CD14-positive monocyte (primary cell): ENCODE results near the gene GPR45. TPM values are rescaled to one million over a fixed set of nuclear protein-coding genes. Genes with fewer than 3 reads are reported as not detected.

Experiments
- DNase-seq, 3 donors: peaks; one replicate each; pipeline ENCODE4 v3.0.0-alpha.2; 2011 to 2022
- H2AFZ ChIP-seq: 2 replicates; pipeline ENCODE4 v1.6.0; 2012; ENCODE audit warnings: mild to moderate bottlenecking, low read depth, low read length, inconsistent platforms; ENCODE audit not compliant: insufficient read depth, poor library complexity, severe bottlenecking
- H3K27ac ChIP-seq, 2 donors: 1 replicate in 1 of 2; 2 replicates in 1 of 2; pipeline ENCODE4 v1.5.1; 2012 to 2013; ENCODE audit warnings: low read length in 2 of 2, control low read depth in 1 of 2, inconsistent platforms in 1 of 2, low read depth in 1 of 2, mild to moderate bottlenecking in 1 of 2
- H3K27me3 ChIP-seq, 2 donors: one replicate each; pipeline versions ENCODE4 v1.6.0 to v1.6.1; 2011 to 2013; ENCODE audit warnings: low read length in 2 of 2; ENCODE audit not compliant: control insufficient read depth in 2 of 2, insufficient read depth in 2 of 2
- H3K36me3 ChIP-seq, 2 donors: replicated peaks in 1 of 2; 1 replicate in 1 of 2; 2 replicates in 1 of 2; pipeline versions ENCODE4 v1.5.1 to v1.6.1; 2012 to 2013; ENCODE audit warnings: low read length in 2 of 2, control low read depth in 1 of 2, inconsistent platforms in 1 of 2, mild to moderate bottlenecking in 1 of 2; ENCODE audit not compliant: insufficient read depth in 2 of 2, control insufficient read depth in 1 of 2
- H3K4me1 ChIP-seq, 2 donors: 1 replicate in 1 of 2; 2 replicates in 1 of 2; pipeline versions ENCODE4 v1.5.1 to v1.6.1; 2012 to 2013; ENCODE audit warnings: low read length in 2 of 2, control low read depth in 1 of 2, inconsistent platforms in 1 of 2, mild to moderate bottlenecking in 1 of 2, moderate library complexity in 1 of 2; ENCODE audit not compliant: insufficient read depth in 2 of 2, control insufficient read depth in 1 of 2
- H3K4me2 ChIP-seq: replicated peaks from 2 replicates; pipeline ENCODE3; 2012; ENCODE audit warnings: low read length, moderate library complexity, mild to moderate bottlenecking; ENCODE audit not compliant: poor library complexity, severe bottlenecking; ENCODE audit errors: extremely low read depth
- H3K4me3 ChIP-seq, 3 experiments: fragments of 200-600 bp in 1 of 3; sonication (generic) in 1 of 3; replicated peaks in 1 of 3; 1 replicate in 2 of 3; 2 replicates in 1 of 3; pipeline ENCODE4 v1.5.1; 2011 to 2013; ENCODE audit warnings: low read length in 3 of 3, mild to moderate bottlenecking in 3 of 3, control low read depth in 2 of 3, low read depth in 2 of 3, inconsistent platforms in 1 of 3, moderate library complexity in 1 of 3
- H3K79me2 ChIP-seq: 2 replicates; pipeline ENCODE4 v1.6.0; 2012; ENCODE audit warnings: mild to moderate bottlenecking, control low read depth, inconsistent platforms, low read length, moderate library complexity; ENCODE audit not compliant: insufficient read depth
- H3K9ac ChIP-seq: 2 replicates; pipeline ENCODE4 v1.6.0; 2017; ENCODE audit warnings: low read length, mild to moderate bottlenecking; ENCODE audit not compliant: insufficient read depth, poor library complexity, severe bottlenecking
- H3K9me3 ChIP-seq, 2 donors: replicated peaks in 1 of 2; 1 replicate in 1 of 2; 2 replicates in 1 of 2; pipeline versions ENCODE4 v1.5.1 to v1.6.1; 2012 to 2013; ENCODE audit warnings: low read length in 2 of 2, control low read depth in 1 of 2; ENCODE audit not compliant: control insufficient read depth in 1 of 2, insufficient read depth in 1 of 2
- H4K20me1 ChIP-seq: 2 replicates; pipeline ENCODE4 v1.6.0; 2012; ENCODE audit warnings: mild to moderate bottlenecking, low read length, control low read depth, moderate library complexity; ENCODE audit not compliant: insufficient read depth
- H3K27ac Mint-ChIP-seq, 7 donors: one replicate each; pipeline ENCODE4 v1.8.0; 2020; ENCODE audit warnings: mild to moderate bottlenecking in 7 of 7, mixed read lengths in 7 of 7, moderate library complexity in 6 of 7, inconsistent platforms in 2 of 7
- H3K27me3 Mint-ChIP-seq, 3 donors: one replicate each; pipeline ENCODE4 v1.8.0; 2021 to 2022; ENCODE audit warnings: low read depth in 3 of 3, mild to moderate bottlenecking in 3 of 3, mixed read lengths in 3 of 3, moderate library complexity in 3 of 3, inconsistent platforms in 1 of 3
- H3K36me3 Mint-ChIP-seq, 2 donors: one replicate each; pipeline ENCODE4 v1.8.0; 2020; ENCODE audit warnings: mixed read lengths in 2 of 2, inconsistent platforms in 1 of 2, mild to moderate bottlenecking in 1 of 2
- H3K4me1 Mint-ChIP-seq: one replicate; pipeline ENCODE4 v1.8.0; 2020; ENCODE audit warnings: mild to moderate bottlenecking, mixed read lengths
- H3K4me3 Mint-ChIP-seq, 2 donors: one replicate each; pipeline ENCODE4 v1.8.0; 2020; ENCODE audit warnings: mild to moderate bottlenecking in 2 of 2, mixed read lengths in 2 of 2, moderate library complexity in 1 of 2
- H3K9me3 Mint-ChIP-seq, 7 donors: one replicate each; pipeline ENCODE4 v1.8.0; 2020 to 2022; ENCODE audit warnings: mixed read lengths in 7 of 7, mild to moderate bottlenecking in 6 of 7, moderate library complexity in 6 of 7, inconsistent platforms in 2 of 7
- CTCF ChIP-seq: fragments of 200-600 bp; IDR thresholded peaks from one replicate; pipeline ENCODE4 v1.8.0; 2022; ENCODE audit warnings: antibody characterized with exemption, mild to moderate bottlenecking
- WGBS: methylation state at CpG from one replicate; pipeline ENCODE4 v1.1.5; 2013; ENCODE audit warnings: missing lambda C conversion rate; ENCODE audit not compliant: insufficient coverage; 5-methylcytosine and 5-hydroxymethylcytosine counted together
- intact Hi-C, 2 donors: fragments of 100-400 bp; cut with micrococcal nuclease; formaldehyde crosslinking; loops; one replicate each; pipeline versions ENCODE4 v1.15.0 to v1.15.1; 2023
- polyA plus RNA-seq, 3 donors: library from polyadenylated mRNA; depleted of rRNA in 1 of 3; unstranded in 2 of 3; stranded (reverse) in 1 of 3; fragments of 300-500 nt in 2 of 3; fragments of >200 nt in 1 of 3; fragmentation: Illumina TruSeq in 2 of 3; gene quantifications; 1 replicate in 2 of 3; 2 replicates in 1 of 3; pipeline ENCODE4 v1.2.3, GENCODE V29; 2012 to 2021

The GPR45 gene
- polyA plus RNA-seq, 3 donors: not detected

GRCh38 chr2:105238664-105239240 lies 2.8 kb upstream of the GPR45 start:
- whole genome bisulfite sequencing: 90% methylated on average over 11 of the region's 14 CpGs
- H3K4me2 ChIP-seq: no peak overlapping the region
- H3K9ac ChIP-seq: no peak overlapping the region
- TF ChIP-seq CTCF: no peak
- H3K27me3 ChIP-seq: peaks cover 0 to 4% of the 10 kb centered on the region in 2 donors
- H3K27ac Mint-ChIP-seq: peak overlapping the region in 1 of 7 donors; percentile 54
- H3K27me3 Mint-ChIP-seq: peaks cover 8 to 21% (median 18%) of the 10 kb centered on the region in 3 donors
- no peaks in the 10 kb centered on the region for H4K20me1 ChIP-seq
- no peak overlapping the region for H3K27ac ChIP-seq
- intact Hi-C loops: loop anchor here in 1 of 2 donors (5.0 kb wide), 1 partner anchor 126 kb away; no protein-coding TSS in a partner anchor
- peak overlapping the region in 1 of 2 donors; percentile 30 for H3K4me3 Mint-ChIP-seq
- H3K36me3 ChIP-seq: no peaks in the 10 kb centered on the region
- no peaks in the 10 kb centered on the region for H3K36me3 Mint-ChIP-seq
- H2AFZ ChIP-seq: no peak overlapping the region
- H3K79me2 ChIP-seq: no peaks in the 10 kb centered on the region
- peaks cover 17% of the 10 kb centered on the region for H3K4me1 Mint-ChIP-seq
- DNase-seq: no peak
- H3K4me3 ChIP-seq: no peak overlapping the region
- no peaks in the 10 kb centered on the region for H3K9me3 ChIP-seq
- H3K9me3 Mint-ChIP-seq: peaks cover 0 to 2% (median 0%) of the 10 kb centered on the region in 7 donors
- no peaks in the 10 kb centered on the region for H3K4me1 ChIP-seq

GRCh38 chr2:105239924-105240323 lies 1.6 kb upstream of the GPR45 start:
- H3K4me3 Mint-ChIP-seq: no peak overlapping the region
- peaks cover 0 to 4% of the 10 kb centered on the region in 2 donors for H3K27me3 ChIP-seq
- peaks cover 0 to 2% (median 0%) of the 10 kb centered on the region in 7 donors for H3K9me3 Mint-ChIP-seq
- intact Hi-C loops: loop anchor here in 1 of 2 donors (5.0 kb wide), 1 partner anchor 128 kb away; no protein-coding TSS in a partner anchor
- no peaks in the 10 kb centered on the region for H3K9me3 ChIP-seq
- no peak for TF ChIP-seq CTCF
- no peak overlapping the region for H3K27ac ChIP-seq
- H3K9ac ChIP-seq: no peak overlapping the region
- H3K36me3 ChIP-seq: no peaks in the 10 kb centered on the region
- peaks cover 17% of the 10 kb centered on the region for H3K4me1 Mint-ChIP-seq
- H3K79me2 ChIP-seq: no peaks in the 10 kb centered on the region
- H3K4me2 ChIP-seq: no peak overlapping the region
- DNase-seq: no peak
- H3K27me3 Mint-ChIP-seq: peaks cover 8 to 18% (median 18%) of the 10 kb centered on the region in 3 donors
- no peak overlapping the region for H3K27ac Mint-ChIP-seq
- no peaks in the 10 kb centered on the region for H3K36me3 Mint-ChIP-seq
- H3K4me3 ChIP-seq: no peak overlapping the region
- H3K4me1 ChIP-seq: no peaks in the 10 kb centered on the region
- no peaks in the 10 kb centered on the region for H4K20me1 ChIP-seq
- no peak overlapping the region for H2AFZ ChIP-seq
- no CpG with 5 or more reads among the region's 2 CpGs for WGBS
